CD4-positive, alpha-beta T cell treated with Interleukin-17A for 4 hours (primary cell): ENCODE results near the gene CHMP1B.
A peak's percentile ranks its signal among the peaks of the same experiment; 100 is the strongest.

Source experiments
- DNase-seq: peaks from one replicate; pipeline ENCODE4 v3.0.0-alpha.2; 2020; ENCODE audit warnings: mixed read lengths

The CHMP1B gene, protein sequence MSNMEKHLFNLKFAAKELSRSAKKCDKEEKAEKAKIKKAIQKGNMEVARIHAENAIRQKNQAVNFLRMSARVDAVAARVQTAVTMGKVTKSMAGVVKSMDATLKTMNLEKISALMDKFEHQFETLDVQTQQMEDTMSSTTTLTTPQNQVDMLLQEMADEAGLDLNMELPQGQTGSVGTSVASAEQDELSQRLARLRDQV

DNA sequence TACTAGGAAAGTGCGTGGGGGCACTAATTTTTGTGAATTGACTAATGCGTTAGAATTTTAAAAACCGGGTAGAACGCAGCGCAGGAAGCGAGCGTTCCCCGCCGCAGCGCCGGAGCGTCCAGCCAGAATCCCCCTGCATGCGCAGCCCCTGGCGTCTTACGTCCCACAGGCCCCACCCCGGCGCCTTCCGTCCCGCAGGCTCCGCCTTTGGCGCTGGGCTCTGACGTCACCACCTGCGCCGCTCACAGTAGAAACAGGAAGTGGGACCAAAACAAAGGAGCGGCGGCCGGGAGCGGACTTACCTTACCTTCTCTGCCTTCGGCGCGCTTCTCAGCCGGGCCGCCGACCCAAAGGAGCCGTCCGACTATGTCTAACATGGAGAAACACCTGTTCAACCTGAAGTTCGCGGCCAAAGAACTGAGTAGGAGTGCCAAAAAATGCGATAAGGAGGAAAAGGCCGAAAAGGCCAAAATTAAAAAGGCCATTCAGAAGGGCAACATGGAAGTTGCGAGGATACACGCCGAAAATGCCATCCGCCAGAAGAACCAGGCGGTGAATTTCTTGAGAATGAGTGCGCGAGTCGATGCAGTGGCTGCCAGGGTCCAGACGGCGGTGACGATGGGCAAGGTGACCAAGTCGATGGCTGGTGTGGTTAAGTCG, at the start of gene CHMP1B:
Gene CHMP1B (plus strand): TSS at position 268 of the 660 bp plus-strand sequence. CDS start 99 bp downstream, at position 367.
- peak; percentile 97 for DNase-seq

DNA sequence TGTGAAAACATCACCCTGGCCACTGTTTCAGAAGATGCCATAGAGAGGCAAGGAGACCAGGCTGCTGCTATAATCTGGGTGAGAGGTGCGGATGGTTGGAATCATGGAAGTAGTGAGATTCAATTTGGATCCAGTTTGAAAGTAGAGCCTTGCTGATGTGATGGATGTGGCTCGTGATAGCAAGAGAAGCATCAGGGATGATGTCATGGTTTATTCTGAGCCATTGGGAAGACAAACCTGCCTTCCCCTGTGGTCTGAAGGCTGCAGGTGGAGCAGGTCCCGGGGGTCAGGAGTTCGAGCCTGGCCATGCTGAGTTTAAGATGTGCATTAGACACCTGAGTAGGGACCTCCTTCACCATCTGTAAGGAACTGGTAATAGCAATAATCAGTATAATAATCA, 49.6 kb upstream of the CHMP1B start:
- DNase-seq: no peak

GRCh38 chr18:11802158-11802557, 49.1 kb upstream of the CHMP1B start:
- no peak for DNase-seq

GRCh38 chr18:11802586-11802985, 48.6 kb upstream of the CHMP1B start:
- no peak for DNase-seq

DNA sequence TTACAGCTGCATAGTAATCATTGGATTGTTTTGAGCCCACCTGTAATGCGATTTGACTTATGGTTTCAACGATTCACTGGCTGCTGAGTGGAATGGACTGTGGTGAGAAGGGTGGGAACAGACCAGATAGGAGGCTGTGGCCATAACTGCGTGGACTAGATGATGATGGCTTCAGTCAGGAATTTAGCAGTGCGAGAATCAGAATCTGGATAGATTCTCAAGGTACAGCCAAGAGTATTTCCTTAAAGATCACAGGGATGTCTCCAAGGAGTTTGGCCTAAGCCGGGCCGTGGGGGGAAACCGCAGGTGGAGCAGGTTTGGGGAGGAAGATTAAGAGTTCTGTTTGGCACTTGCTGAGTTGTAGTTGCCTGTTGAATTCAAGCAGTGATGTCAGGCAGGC, 44.0 kb upstream of the CHMP1B start:
- no peak for DNase-seq

DNA sequence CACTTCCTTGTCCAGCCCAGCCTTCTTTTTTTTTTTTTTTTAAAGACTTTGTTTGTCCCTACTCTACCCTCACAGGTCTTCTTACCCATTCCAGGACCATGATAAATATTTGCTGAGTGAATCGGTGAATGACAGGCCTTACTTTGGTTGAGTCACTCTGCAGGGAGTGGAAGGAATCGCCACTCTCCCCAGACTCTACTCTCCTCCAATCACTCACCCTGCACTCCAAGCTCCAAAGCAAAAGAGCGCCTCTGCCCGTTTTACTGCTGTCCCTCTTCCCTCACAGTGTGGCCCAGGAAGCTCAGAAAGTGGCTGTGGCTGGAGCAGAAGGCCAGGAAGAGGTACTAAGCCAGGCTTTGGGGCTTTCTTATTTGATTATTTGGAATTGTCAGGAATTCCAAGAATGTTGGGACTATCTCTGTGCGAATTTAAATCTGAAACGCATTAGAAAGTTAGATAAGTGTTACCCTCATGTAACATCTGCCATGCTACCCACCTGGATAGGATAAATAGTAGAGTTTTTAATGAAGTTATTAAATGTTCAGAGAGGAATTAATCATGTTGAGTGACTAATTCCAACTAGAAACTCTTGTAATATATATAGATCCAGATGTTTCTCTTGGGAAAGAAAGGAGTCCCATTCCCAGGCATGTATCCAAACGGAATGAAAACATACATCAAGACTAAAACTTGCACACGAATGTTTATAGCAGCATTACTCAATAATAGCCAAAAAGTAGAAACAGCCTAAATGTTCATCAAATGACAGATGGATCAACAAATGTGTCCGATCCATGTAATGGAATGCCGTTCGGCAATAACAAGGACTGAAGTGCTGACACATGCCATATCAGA, 43.0 kb upstream of the CHMP1B start:
- no peak for DNase-seq

GRCh38 chr18:11809895-11810294, 41.3 kb upstream of the CHMP1B start:
- no peak for DNase-seq

DNA sequence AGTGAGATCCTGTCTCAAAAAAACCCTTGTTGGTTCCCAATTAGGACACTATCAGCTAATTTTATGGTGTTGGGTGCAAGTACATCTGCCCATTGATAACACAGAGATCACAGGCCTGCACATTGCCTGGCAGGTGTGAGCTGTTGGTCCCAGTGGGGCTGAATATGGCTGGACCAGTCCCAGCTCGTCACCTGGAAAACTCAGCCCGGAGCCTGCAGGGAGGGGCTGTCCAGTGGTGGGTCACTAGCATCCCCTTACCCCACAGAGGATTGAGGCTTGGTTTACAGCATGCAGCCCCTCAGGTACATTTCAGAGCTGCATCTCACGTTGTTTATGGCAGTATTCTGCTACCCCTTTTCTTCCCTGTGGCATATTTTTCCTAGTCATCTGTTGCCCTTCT, 40.8 kb upstream of the CHMP1B start:
- DNase-seq: no peak

GRCh38 chr18:11811009-11811408, 40.2 kb upstream of the CHMP1B start:
- DNase-seq: no peak

DNA sequence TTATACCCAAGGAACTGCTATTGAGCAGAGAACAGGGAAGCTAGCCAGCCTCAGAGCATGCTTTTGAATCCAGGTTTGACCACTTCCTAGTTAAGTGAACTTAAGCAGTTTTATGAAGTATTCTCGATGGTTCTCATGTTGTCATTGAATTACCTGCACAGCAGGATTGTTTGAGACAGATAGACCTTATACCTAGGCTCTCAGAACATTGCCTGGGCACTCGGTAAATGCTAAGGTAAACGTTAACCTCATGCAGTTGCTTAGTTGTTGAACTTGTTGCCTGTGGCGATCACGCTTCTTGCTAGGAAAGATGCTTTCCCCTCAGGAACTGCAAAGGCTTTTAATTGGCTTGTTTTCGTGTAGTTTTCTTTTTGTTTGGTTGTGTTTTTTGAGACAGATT, 34.0 kb upstream of the CHMP1B start:
- DNase-seq: no peak

DNA sequence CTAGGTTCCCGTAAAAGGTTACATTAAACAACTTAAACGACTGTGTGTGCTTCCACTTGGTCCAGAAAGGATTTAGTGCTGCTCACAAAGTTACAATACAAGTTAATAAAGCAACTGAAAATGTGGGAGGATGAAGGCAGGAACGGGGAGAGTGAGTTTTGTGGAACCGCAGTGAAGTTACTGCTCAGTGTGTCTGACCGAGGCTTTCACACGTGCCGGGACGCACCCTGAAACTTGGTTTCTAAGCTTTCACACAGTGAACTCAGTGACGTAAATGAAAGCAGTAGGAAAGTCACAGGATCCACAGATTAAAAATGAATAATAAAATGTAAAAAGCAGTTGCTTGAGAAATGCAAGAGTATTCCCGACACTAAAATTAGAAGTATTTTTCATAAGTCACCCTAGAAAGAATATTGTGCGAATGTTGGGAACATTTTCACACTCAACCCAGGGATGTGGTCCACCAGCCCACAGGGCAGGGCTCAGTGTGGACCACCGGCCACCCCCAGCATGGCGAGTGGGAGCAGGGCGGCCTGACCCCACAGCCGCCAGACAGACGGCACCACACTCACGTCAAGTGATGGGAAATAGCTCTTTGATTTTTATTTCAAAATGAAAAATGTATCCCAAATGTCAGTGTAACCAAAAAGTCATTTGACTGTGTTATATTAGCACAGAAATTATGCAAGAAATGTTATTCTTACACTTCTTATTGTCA, 32.6 kb upstream of the CHMP1B start:
- no peak for DNase-seq

DNA sequence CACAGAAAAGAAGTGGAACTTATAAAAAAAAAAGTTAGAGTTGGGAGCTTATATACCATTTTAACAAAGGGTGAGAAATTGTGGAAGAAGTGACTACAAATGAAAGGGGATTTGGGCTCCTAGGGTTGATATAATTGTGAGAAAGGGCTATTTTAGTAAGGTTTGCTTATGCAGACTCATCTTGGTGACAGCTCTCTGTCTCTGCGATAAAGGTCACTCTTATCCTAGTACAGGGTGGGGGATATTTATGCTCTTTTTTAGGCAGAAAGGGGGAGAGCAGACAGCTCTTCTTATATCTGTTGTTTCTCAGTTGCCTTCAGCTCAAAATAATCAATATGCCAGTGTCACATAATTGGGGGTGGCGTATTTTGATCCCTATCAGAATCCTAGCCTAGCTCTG, 31.3 kb upstream of the CHMP1B start:
- no peak for DNase-seq

DNA sequence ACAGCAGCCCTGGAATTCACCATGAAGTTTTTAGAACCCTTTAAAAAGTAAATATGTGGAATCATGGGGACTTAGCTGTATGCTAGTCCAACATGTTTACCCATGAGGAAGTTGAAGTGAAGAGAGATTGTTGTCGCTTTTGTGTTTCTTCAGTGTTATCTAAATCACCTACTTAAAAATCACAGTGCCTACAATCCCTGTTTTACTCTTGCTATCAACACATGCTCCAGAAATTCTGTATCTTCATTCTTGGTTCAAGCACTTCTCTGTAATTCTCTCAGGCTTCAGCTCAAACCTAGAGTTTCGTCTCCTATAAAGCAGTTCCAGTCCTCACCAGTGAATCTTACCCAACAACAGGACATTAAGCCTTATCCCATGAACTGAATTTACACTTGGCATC, 30.5 kb upstream of the CHMP1B start:
- no peak for DNase-seq

DNA sequence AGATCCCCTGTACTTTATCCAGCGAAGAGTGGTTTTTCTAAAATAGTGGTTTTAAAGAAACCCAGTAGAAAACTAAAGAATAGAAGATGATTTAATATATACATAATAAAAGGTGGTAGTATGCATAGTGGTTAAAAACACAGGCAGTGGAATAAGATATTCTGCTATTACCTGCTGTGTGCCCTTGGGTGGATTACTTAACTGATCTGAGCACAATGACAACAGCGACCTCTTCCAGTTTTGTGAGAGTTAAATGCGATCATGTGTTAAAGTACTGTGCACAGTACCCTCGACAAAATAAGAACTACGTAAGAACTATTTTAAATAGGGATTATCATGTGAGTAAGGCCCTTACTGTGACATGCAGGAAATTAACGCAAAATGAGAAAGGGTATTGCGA, 30.0 kb upstream of the CHMP1B start:
- no peak for DNase-seq

- DNase-seq: no peak
Observed at GRCh38 chr18:11821643-11822237, 29.5 kb upstream of the CHMP1B start.

DNA sequence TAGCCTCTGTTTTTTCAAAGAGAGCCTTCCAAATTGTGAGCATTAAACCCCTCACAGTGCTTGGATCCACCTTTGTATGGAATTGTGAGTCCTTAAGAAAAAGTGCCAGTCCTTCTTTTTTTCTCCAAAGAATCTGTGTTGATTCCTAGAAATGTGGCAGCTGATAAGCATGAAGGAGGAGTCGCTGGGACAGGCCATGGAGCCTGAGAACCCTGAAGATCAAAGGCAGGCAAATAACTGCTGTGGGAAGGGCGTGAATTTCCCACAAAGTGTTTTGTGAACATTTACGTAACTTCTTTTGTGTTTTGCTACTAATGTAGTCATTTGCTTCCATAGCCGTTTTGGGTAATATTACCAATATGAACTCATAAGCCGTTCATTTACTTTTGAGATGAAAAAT, 27.7 kb upstream of the CHMP1B start:
- DNase-seq: no peak

DNA sequence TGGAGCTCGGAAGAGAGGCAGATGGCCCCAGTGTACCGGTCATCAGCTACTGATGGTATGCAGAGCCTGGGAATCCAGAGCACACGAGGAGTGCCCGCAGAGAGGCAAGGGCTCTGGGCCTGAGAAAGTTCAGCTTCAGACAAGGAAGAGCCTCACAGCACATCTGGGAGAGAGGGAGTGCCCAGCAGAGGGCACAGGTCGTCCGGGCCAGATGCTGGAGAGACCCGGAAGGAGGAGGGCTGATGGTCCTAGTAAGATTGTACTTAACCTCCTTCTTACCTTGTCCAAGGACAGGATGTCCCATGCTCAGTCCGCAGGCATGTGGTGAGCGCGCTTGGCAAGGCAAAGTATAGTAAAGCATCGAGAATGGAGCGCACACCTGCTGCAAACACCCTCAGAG, 24.4 kb upstream of the CHMP1B start:
- peak; percentile 12 for DNase-seq

GRCh38 chr18:11828786-11829432, 22.3 kb upstream of the CHMP1B start:
- no peak for DNase-seq

- no peak for DNase-seq
Observed at GRCh38 chr18:11830585-11830984, 20.6 kb upstream of the CHMP1B start.

DNA sequence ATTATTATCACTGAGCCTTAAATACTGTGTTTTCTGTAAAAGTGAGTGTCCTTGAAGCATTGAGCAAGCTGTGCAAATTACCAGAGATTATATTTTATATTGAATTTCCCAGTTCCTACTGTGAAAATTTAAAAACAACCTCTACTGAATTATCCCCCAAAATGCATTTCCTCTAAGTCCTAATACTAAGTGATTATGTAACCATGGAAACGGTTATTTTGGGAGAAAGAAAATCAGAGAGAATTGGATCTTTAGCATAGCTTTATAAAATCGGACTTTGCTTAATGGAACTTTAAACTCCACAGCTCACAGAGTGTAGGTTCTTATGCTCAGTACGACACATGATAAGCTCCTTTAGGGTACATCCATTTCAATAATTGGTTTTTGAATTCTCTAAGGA, 19.3 kb upstream of the CHMP1B start:
- no peak for DNase-seq

DNA sequence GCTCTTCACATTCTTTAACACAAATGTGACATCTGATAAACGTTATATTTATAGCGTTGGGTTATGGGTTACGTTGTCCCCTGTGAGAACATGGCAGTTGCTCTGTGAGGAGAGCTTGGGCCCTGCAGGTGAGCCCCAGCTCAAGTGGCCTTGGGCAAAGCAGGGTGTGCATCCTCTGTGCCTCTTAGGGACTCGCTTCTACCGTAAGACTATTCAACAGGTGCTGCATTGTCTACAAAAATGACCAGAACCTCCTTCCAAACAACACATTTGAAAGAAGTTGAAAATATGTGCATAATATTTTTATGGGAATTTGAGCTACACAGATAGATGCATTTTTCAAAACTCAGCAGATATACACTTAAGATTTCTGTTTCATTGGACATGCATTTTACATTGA, 16.4 kb upstream of the CHMP1B start:
- DNase-seq: no peak

GRCh38 chr18:11839556-11839955, 11.7 kb upstream of the CHMP1B start:
- DNase-seq: no peak
